Measurements from ENCODE around the gene EGFLAM. TPM values are rescaled to one million over a fixed set of nuclear protein-coding genes. Genes with fewer than 3 reads are reported as not detected.

EGFLAM gene
- total and polyA plus RNA-seq, 2 of the 4 experiments (the other 2 are of a cell fraction): 0.77 to 1.1 TPM

DNA sequence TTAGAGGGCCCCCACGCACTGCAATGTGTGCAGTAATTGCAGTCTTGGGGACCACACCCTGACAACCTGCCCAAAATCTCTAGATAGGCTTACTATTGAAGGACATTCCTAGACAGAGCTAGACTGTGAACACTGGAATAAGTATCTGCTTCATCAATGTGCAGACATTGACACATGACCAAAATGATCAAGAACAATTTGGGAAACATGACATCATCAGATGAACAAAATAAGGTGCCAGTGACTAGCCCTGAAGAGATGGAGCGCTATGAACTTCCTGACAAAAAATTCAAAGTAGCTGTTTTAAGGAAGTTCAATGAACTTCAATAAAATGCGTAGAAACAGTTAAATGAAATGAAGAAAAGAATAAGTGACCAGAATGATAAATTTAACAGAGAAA lies 15.3 kb downstream of the EGFLAM start:
- H3K4me2 ChIP-seq (ENCODE audit: low read depth, low read length): no peak overlapping the region
- H3K9me1 ChIP-seq (ENCODE audit: insufficient read depth, low read length): no peaks in the 10 kb centered on the region
- H2BK15ac ChIP-seq (ENCODE audit: low read depth, low read length): no peak overlapping the region
- H4K5ac ChIP-seq (ENCODE audit: low read depth, low read length): no peak overlapping the region
- H3K27me3 ChIP-seq (ENCODE audit: control insufficient read depth, insufficient read depth, low read length): no peaks in the 10 kb centered on the region
- DNase-seq (no peak), ATAC-seq (ENCODE audit: low read depth) (no peak)
- TF ChIP-seq CEBPB (IDR thresholded peaks at IDR 0.05; ENCODE audit: low read depth, low read length): no peak
- no peak for TF ChIP-seq RAD21 (IDR thresholded peaks at IDR 0.05; ENCODE audit: low read length)
- TF ChIP-seq POLR2A (IDR thresholded peaks at IDR 0.05; ENCODE audit: low read depth, low read length): no peak
- TF ChIP-seq, protein P1, sequence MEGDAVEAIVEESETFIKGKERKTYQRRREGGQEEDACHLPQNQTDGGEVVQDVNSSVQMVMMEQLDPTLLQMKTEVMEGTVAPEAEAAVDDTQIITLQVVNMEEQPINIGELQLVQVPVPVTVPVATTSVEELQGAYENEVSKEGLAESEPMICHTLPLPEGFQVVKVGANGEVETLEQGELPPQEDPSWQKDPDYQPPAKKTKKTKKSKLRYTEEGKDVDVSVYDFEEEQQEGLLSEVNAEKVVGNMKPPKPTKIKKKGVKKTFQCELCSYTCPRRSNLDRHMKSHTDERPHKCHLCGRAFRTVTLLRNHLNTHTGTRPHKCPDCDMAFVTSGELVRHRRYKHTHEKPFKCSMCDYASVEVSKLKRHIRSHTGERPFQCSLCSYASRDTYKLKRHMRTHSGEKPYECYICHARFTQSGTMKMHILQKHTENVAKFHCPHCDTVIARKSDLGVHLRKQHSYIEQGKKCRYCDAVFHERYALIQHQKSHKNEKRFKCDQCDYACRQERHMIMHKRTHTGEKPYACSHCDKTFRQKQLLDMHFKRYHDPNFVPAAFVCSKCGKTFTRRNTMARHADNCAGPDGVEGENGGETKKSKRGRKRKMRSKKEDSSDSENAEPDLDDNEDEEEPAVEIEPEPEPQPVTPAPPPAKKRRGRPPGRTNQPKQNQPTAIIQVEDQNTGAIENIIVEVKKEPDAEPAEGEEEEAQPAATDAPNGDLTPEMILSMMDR (conservative IDR thresholded peaks at IDR 0.05; ENCODE audit: low read depth, low read length): no peak
- no peak for TF ChIP-seq RCOR1 (IDR thresholded peaks at IDR 0.05; ENCODE audit: insufficient replicate concordance, low read length)
- no peak for TF ChIP-seq RFX5 (IDR thresholded peaks at IDR 0.05; ENCODE audit: low read depth, low read length)
- TF ChIP-seq NFE2L2 (IDR thresholded peaks at IDR 0.05; ENCODE audit: low read depth, low read length): no peak
- TF ChIP-seq MAZ (IDR thresholded peaks at IDR 0.05; ENCODE audit: borderline replicate concordance, low read depth, low read length): no peak
- no peak for TF ChIP-seq SMC3 (IDR thresholded peaks at IDR 0.05; ENCODE audit: low read depth, low read length)
- TF ChIP-seq FOS (IDR thresholded peaks at IDR 0.05; ENCODE audit: low read depth, low read length): no peak
- TF ChIP-seq, protein P2, sequence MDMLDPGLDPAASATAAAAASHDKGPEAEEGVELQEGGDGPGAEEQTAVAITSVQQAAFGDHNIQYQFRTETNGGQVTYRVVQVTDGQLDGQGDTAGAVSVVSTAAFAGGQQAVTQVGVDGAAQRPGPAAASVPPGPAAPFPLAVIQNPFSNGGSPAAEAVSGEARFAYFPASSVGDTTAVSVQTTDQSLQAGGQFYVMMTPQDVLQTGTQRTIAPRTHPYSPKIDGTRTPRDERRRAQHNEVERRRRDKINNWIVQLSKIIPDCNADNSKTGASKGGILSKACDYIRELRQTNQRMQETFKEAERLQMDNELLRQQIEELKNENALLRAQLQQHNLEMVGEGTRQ (IDR thresholded peaks at IDR 0.05; ENCODE audit: low read depth, low read length): no peak
- TF ChIP-seq BHLHE40 (IDR thresholded peaks at IDR 0.05; ENCODE audit: low read depth, low read length): no peak
- no peak for TF ChIP-seq ELK1 (IDR thresholded peaks at IDR 0.05; ENCODE audit: borderline replicate concordance, low read depth, low read length)
- no peak for TF ChIP-seq MXI1 (IDR thresholded peaks at IDR 0.05; ENCODE audit: borderline replicate concordance, low read depth, low read length)
- no peak for TF ChIP-seq CHD1 (IDR thresholded peaks at IDR 0.05; ENCODE audit: low read depth, low read length)
- TF ChIP-seq MAFK (IDR thresholded peaks at IDR 0.05; ENCODE audit: low read depth, low read length): no peak
- 20% methylated on average over 1 of the region's 3 CpGs; no CpG with 5 or more reads in 1 of the 2 experiments for WGBS, 2 experiments (ENCODE audit: extremely low coverage in 2 of 2, insufficient read length in 1 of 2)
- H2AK5ac ChIP-seq (ENCODE audit: low read depth, low read length): no peak overlapping the region
- H3K23ac ChIP-seq (ENCODE audit: low read depth, low read length): no peak overlapping the region
- H4K20me1 ChIP-seq (ENCODE audit: insufficient read depth, low read length): no peaks in the 10 kb centered on the region
- no peak overlapping the region for H2BK120ac ChIP-seq (ENCODE audit: low read depth, low read length)
- in situ Hi-C loops (cut with MboI; ENCODE audit: low sequenced_read_pairs): no loop called here
- no peak overlapping the region for H3K56ac ChIP-seq (ENCODE audit: extremely low read depth, insufficient read depth, low read length)
- H2AK9ac ChIP-seq (replicated peaks; ENCODE audit: low read depth, low read length, poor library complexity): no peak overlapping the region
- H4K8ac ChIP-seq (ENCODE audit: low read depth in 2 of 2, low read length in 2 of 2): no peak overlapping the region
- intact Hi-C loops (cut with micrococcal nuclease): no loop called here
- H3K36me3 ChIP-seq (ENCODE audit: control insufficient read depth, insufficient read depth, low read length): no peaks in the 10 kb centered on the region
- dilution Hi-C loops (cut with HindIII; ENCODE audit: low sequenced_read_pairs, unreplicated experiment): no loop called here
- H4K91ac ChIP-seq (ENCODE audit: insufficient read depth, low read depth, low read length): no peak overlapping the region
- no peak overlapping the region for H3K14ac ChIP-seq (replicated peaks; ENCODE audit: low read depth, low read length)
- H3K4ac ChIP-seq (ENCODE audit: low read depth, low read length): no peak overlapping the region
- H3K9me3 ChIP-seq (ENCODE audit: control insufficient read depth, insufficient read depth, low read length): no peaks in the 10 kb centered on the region
- no peak overlapping the region for H3K9ac ChIP-seq (ENCODE audit: low read depth, low read length)
- no peaks in the 10 kb centered on the region for H3K79me1 ChIP-seq (ENCODE audit: low read depth in 1 of 2, low read length in 2 of 2)
- H2BK20ac ChIP-seq (ENCODE audit: low read depth, low read length): no peak overlapping the region
- CTCF ChIA-PET: interaction anchor here (0.6 to 1.8 kb wide), 2 partner anchors 8 to 360 kb away, joined by 3 to 8 read pairs; no protein-coding TSS in a partner anchor
- no peaks in the 10 kb centered on the region for H3K4me1 ChIP-seq (ENCODE audit: control insufficient read depth, insufficient read depth, low read length)
- H3K4me3 ChIP-seq (ENCODE audit: insufficient read depth, low read depth, low read length): no peak overlapping the region
- POLR2A ChIA-PET (ENCODE audit: unreplicated experiment): no interaction called here
- H3K27ac ChIP-seq (ENCODE audit: insufficient read depth, low read length): no peak overlapping the region
- no peak overlapping the region for H3K18ac ChIP-seq (ENCODE audit: low read depth, low read length)
- H2BK5ac ChIP-seq (ENCODE audit: low read depth, low read length, poor library complexity, severe bottlenecking): no peak overlapping the region
- H2AFZ ChIP-seq (replicated peaks; ENCODE audit: low read length, poor library complexity): no peak overlapping the region
- no TSS peak for BruUV-seq (replicated peaks)

All from IMR-90 (cell line).